ENCODE results near the gene ECHS1. TPM values are rescaled to one million over a fixed set of nuclear protein-coding genes. Genes with fewer than 3 reads are reported as not detected.

Gene ECHS1
- total and polyA plus RNA-seq, 2 experiments from 2014 or later: 82.2 to 150 TPM

DNA sequence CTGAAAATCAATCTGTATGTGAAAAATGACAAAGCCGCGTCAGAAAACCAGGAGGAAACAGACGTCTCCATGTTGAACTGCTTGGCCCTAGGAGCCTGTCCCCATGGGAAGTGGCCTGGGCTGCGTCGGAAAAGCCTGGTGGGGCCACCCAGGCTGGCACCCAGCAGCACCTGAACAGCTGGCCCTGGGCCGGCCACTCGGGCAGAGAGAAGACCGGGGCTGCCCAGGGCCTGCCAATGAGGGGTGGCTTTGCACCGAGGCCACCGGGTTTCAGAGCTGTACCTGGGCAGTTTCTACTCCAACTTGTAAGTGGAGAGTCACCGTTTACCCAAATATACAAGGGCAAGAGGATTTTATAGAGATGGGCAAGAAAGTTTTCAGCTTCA lies 14.2 kb downstream of the ECHS1 start:
- no peak for DNase-seq
- H4K20me1 ChIP-seq (ENCODE audit: insufficient read depth): no peaks in the 10 kb centered on the region
- H3K4me1 ChIP-seq (ENCODE audit: insufficient read depth): no peaks in the 10 kb centered on the region
- TF ChIP-seq EZH2 (IDR thresholded peaks at IDR 0.05; ENCODE audit: insufficient read depth, poor library complexity, severe bottlenecking): no peak
- no peak overlapping the region for H3K9ac ChIP-seq
- no peak overlapping the region for H3K4me3 ChIP-seq
- H3K27me3 ChIP-seq (replicated peaks; ENCODE audit: insufficient read depth): no peaks in the 10 kb centered on the region
- no peaks in the 10 kb centered on the region for H3K36me3 ChIP-seq (ENCODE audit: low read depth)
- in situ Hi-C loops (cut with MboI): no loop called here
- 0 out of 2 replicates have a peak, but pooled peaks cover 3% of the 10 kb centered on the region for H3F3A ChIP-seq (ENCODE audit: insufficient read depth)
- no peaks in the 10 kb centered on the region for H3K9me2 ChIP-seq (ENCODE audit: insufficient read depth)
- H2AFZ ChIP-seq: no peak overlapping the region
- H3K9me3 ChIP-seq (ENCODE audit: low read depth): no peaks in the 10 kb centered on the region
- 69 to 70% methylated on average over 11 of the region's 11 CpGs for WGBS, 2 experiments (ENCODE audit: low coverage in 1 of 2, low lambda C conversion rate in 2 of 2, missing lambda C conversion rate in 2 of 2)
- no peak overlapping the region for H3K27ac ChIP-seq
- no peaks in the 10 kb centered on the region for H3K79me2 ChIP-seq (ENCODE audit: insufficient read depth)
- H3K4me2 ChIP-seq (ENCODE audit: unreplicated experiment): no peak overlapping the region

GRCh38 chr10:133358162-133358924 lies 14.8 kb downstream of the ECHS1 start:
- Histone ChIP-seq H4K20me1 (ENCODE audit: insufficient read depth) (no peaks in the 10 kb centered on the region), H3K9me2 (ENCODE audit: insufficient read depth) (no peaks in the 10 kb centered on the region), H3K27ac (no peak overlapping the region), H2AFZ (no peak overlapping the region), H3K9me3 (ENCODE audit: low read depth) (no peaks in the 10 kb centered on the region), H3F3A (ENCODE audit: insufficient read depth) (0 out of 2 replicates have a peak, but pooled peaks cover 3% of the 10 kb centered on the region), H3K79me2 (ENCODE audit: insufficient read depth) (no peaks in the 10 kb centered on the region), H3K27me3 (replicated peaks; ENCODE audit: insufficient read depth) (no peaks in the 10 kb centered on the region), H3K4me2 (ENCODE audit: unreplicated experiment) (no peak overlapping the region), H3K36me3 (ENCODE audit: low read depth) (no peaks in the 10 kb centered on the region), H3K4me3 (no peak overlapping the region), H3K9ac (no peak overlapping the region), H3K4me1 (ENCODE audit: insufficient read depth) (no peaks in the 10 kb centered on the region)
- WGBS, 2 experiments (ENCODE audit: low coverage in 1 of 2, low lambda C conversion rate in 2 of 2, missing lambda C conversion rate in 2 of 2): 62 to 69% methylated on average over 24 to 34 of the region's 41 CpGs
- DNase-seq: no peak
- in situ Hi-C loops (cut with MboI): no loop called here
- TF ChIP-seq EZH2 (IDR thresholded peaks at IDR 0.05; ENCODE audit: insufficient read depth, poor library complexity, severe bottlenecking) (no peak), EZH2phosphoT487 (IDR thresholded peaks at IDR 0.05; ENCODE audit: insufficient read depth, low read depth) (no peak)

DNA sequence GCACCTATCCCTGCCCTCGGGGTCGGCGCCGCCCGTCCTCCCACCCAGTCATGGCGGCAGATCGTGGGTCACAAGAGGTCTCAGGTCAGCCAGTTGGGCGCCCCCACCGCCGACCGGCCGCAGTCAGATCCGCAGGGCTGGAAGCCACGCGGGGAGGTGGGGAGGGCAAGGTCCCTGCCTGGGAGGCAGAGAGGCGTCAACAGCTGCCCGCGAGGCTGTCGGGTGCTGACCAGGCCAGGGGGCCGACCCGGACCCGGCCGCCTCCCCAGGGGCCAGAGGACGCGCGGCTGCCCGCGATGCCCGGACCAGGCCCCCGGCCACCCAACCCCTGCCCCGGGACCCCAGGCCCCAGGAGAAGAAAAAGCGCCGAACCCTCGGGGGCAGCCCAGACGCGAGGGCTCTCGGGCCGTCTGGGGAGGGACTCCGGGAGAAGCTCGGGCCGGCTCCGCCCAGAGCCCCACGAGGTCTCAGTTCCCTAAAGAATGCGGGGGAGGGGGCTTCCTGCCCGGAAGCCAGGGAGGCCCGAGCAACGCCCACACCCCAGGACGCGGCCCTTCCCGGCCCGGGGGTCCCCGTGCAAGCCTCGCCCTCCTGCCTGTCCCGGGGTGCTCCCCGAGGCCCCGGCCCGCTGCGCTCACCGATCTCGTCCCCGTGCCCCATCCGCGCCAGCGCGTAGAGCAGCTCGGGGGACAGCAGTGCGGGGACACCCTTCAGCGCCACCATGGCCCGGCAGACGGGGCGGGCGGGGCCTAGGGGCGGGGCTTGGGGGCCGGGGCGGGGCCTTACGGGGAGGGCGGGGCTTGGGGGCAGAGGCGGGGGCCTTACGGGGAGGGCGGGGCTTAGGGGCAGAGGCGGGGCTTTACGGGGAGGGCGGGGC lies 15.6 kb downstream of the ECHS1 start, which contains the start of gene FUOM:
TSS of gene FUOM (minus strand) at position 735 of the 877 bp plus-strand sequence. CDS start at position 723, 12 bp downstream.
- Histone ChIP-seq H3K27me3 (replicated peaks; ENCODE audit: insufficient read depth) (no peaks in the 10 kb centered on the region), H3K36me3 (ENCODE audit: low read depth) (no peaks in the 10 kb centered on the region), H3K9me3 (ENCODE audit: low read depth) (no peaks in the 10 kb centered on the region), H3K4me1 (ENCODE audit: insufficient read depth) (no peaks in the 10 kb centered on the region), H3K4me3 (peak within 1 kb of the TSS; percentile 63), H3K27ac (no peak within 1 kb of the TSS), H3K9ac (peak within 1 kb of the TSS; percentile 67), H3K4me2 (ENCODE audit: unreplicated experiment) (peak within 1 kb of the TSS; percentile 48), H2AFZ (peak within 1 kb of the TSS; percentile 89), H4K20me1 (ENCODE audit: insufficient read depth) (no peaks in the 10 kb centered on the region), H3K9me2 (ENCODE audit: insufficient read depth) (no peaks in the 10 kb centered on the region), H3F3A (ENCODE audit: insufficient read depth) (0 out of 2 replicates have a peak, but pooled peaks cover 3% of the 10 kb centered on the region), H3K79me2 (ENCODE audit: insufficient read depth) (no peaks in the 10 kb centered on the region)
- 5% methylated on average over 24 to 49 of the region's 83 CpGs for WGBS, 2 experiments (ENCODE audit: low coverage in 1 of 2, low lambda C conversion rate in 2 of 2, missing lambda C conversion rate in 2 of 2)
- peak; percentile 70 for DNase-seq
- in situ Hi-C loops (cut with MboI): no loop called here
- TF ChIP-seq EZH2phosphoT487 (IDR thresholded peaks at IDR 0.05; ENCODE audit: insufficient read depth, low read depth): no peak
- no peak for TF ChIP-seq EZH2 (IDR thresholded peaks at IDR 0.05; ENCODE audit: insufficient read depth, poor library complexity, severe bottlenecking)

GRCh38 chr10:133356549-133357284 lies 16.4 kb downstream of the ECHS1 start:
- Histone ChIP-seq H3K9ac (peak overlapping the region; percentile 67), H4K20me1 (ENCODE audit: insufficient read depth) (no peaks in the 10 kb centered on the region), H3K27ac (no peak overlapping the region), H3K9me3 (ENCODE audit: low read depth) (no peaks in the 10 kb centered on the region), H2AFZ (peak overlapping the region; percentile 89), H3K4me2 (ENCODE audit: unreplicated experiment) (peak overlapping the region; percentile 48), H3K4me3 (peak overlapping the region; percentile 63), H3K9me2 (ENCODE audit: insufficient read depth) (no peaks in the 10 kb centered on the region), H3K36me3 (ENCODE audit: low read depth) (no peaks in the 10 kb centered on the region), H3F3A (ENCODE audit: insufficient read depth) (0 out of 2 replicates have a peak, but pooled peaks cover 3% of the 10 kb centered on the region), H3K4me1 (ENCODE audit: insufficient read depth) (no peaks in the 10 kb centered on the region), H3K27me3 (replicated peaks; ENCODE audit: insufficient read depth) (no peaks in the 10 kb centered on the region), H3K79me2 (ENCODE audit: insufficient read depth) (no peaks in the 10 kb centered on the region)
- WGBS, 2 experiments (ENCODE audit: low coverage in 1 of 2, low lambda C conversion rate in 2 of 2, missing lambda C conversion rate in 2 of 2): 46 to 48% methylated on average over 21 to 27 of the region's 27 CpGs
- DNase-seq: peak; percentile 33
- TF ChIP-seq EZH2 (IDR thresholded peaks at IDR 0.05; ENCODE audit: insufficient read depth, poor library complexity, severe bottlenecking): no peak
- no peak for TF ChIP-seq EZH2phosphoT487 (IDR thresholded peaks at IDR 0.05; ENCODE audit: insufficient read depth, low read depth)
- in situ Hi-C loops (cut with MboI): no loop called here

Measured in GM23248 (cell line).